AG20443 (cell line): ENCODE results near the gene LRFN4.

Experiments used
- DNase-seq: peaks from one replicate; pipeline ENCODE4 v3.0.0; 2012; ENCODE audit warnings: low spot score, mixed read lengths

The LRFN4 gene

DNA sequence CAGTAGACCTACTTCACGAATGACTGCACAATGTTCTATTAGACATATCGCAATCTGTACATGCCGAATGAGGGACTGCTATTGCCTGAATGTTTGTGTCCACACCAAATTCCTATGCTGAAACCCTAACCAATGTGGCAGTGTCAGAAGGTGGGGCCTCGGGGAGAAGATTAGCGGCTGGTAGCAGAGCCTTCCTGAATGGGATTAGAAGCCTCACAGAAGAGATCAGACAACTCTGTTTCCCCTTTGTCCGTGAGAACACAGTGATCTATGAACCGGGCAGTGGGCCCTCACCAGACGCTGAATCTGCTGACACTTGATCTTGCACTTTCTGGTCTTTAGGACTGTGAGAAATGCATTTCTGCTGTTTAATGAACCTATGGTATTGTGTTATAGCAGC, 33.1 kb downstream of the LRFN4 start:
- no peak for DNase-seq

DNA sequence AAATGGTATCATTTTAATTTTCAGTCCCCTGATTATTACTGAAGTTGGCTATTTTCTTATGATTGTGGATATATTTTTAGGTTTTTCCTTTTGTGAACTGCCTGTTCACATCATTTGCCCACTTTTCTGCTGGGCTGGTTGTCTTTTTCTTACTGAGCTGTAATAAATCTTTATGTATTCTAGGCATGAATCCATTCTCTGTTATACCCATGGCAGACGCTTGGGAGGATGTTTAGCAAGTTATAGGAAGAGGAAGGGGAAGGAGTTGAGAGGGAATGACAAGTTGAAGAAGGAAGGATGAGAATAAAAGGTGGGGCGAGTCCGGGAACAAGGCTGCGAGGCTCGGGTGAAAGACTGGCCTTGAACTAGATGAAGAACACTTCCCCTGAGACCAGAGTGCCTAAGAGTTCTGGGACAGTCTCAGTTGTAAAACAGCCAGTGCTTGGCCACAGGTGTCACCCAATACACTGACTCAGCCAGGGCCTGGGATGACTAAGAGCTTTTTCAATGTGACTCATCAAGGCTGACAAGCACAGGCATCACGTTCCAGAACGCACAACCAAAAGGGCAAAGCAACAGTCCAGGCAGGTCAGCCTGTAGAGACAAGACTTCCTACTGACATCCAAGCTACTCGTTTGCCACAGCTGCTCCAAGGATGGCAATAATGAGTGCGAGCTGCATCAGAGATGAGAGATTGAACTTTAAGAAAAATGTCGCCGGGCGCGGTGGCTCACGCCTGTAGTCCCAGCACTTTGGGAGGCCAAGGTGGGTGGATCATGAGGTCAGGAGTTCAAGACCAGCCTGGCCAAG, 35.2 kb downstream of the LRFN4 start:
- DNase-seq = peak; percentile 92

GRCh38 chr11:66892911-66893310, 36.0 kb downstream of the LRFN4 start:
- no peak for DNase-seq

DNA sequence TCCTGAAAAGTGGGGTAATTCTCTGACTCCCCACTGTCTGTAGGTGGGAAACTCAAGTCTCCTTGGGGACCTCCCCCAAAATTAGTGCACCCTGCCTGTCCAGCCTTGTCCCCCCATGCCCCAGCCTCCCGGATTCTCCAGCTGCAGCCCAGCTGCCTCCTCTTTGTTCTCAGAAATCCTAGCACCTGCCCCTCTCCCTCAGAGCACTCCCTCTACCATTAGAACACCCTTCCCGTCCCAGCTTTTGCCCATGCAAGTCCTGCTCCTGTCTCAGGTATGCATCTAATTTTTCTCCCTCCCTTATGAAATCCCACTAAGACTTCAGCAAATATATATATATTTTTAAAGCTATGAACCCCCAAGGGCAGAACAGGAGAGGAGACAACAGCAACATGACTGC, 37.3 kb downstream of the LRFN4 start:
- DNase-seq = no peak

DNA sequence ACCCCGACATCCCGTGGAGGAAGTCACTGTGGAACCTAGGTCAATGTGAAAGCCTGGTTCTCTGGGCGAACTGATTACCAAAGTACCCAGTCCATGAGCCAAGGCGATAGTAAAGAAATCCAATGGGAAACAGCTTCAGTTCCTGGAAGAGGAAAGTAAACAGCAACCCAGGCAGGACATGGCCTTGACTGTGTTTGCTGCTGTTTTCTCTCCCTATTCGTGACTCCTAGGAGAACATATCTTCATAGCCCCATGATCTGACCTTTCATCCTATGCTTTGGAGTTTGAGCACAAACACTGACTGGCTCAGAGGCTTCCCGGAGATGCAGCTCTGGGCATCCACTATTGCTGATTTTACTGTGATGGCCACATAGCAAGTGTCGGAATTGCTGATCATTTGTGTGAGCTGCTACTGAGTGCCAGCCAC, 45.1 kb downstream of the LRFN4 start:
- DNase-seq = no peak

DNA sequence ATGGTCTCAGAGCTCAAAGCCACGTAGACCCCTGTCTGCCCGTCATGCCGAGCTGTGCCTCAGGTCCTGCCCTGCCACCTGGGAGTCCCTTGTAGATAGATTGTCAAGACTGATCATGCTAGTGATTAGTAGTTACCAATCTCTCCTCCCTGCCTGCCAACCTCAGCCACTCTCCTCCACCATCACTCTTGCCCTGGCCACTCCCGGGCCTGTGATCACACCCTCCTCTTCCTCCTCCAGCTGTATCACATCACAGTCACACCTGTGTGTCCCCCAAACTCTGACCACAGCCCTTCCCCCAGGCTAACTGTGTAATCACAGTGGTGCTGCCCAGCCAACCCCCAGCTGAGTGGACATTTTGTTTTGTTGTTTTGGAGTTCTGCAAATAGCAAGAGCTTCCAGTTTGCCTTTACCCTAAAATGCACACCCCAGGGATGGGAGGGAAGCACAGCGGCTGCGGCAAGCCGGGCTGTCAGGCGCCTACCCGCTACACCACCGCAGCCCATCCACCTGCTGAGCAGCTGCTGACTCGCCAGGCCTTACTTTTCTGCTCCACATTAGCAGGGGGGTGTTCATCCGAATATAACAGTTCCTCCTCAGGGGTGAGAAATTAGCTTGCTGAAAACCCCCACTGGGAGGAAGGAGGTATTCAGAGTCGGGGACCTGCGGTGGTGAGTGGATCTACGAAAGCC, 45.8 kb downstream of the LRFN4 start:
- DNase-seq = no peak

DNA sequence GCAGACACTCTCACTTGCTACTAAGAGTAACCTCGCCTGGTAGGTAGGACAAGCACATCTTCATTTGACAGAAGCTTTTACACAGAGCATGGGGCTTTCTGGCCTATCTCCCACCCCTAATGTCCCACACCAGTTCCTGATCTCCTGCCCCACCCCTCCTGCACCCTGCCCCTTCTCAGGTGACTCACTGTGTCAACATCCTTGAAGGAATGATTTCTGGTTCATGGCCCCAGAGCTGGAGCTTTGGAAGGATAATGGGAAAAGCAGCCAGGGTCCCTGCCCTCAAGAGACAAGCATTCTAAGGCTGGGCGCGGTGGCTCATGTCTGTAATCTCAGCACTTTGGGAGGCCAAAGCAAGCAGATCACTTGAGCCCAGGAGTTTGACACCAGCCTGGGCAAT, 47.2 kb downstream of the LRFN4 start:
- no peak for DNase-seq

DNA sequence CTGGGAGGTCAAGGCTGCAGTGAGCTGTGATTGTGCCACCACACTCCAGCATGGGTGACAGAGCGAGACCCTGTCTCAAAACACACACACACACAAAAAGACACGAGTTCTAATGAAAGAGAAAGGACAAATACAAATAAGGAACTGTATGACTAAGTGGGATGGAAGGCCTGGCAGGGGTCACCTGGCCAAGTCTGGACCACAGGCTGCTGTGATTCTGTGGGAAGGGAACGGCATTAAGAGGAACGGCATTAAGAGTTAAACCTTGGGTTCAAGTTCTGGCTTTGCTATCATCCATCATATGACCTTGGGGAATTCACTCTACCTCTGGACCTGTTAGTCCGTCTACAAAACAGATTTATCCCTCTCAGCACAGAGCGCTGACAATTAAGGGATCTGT, 47.7 kb downstream of the LRFN4 start:
- DNase-seq = no peak

GRCh38 chr11:66904981-66905521, 48.2 kb downstream of the LRFN4 start:
- no peak for DNase-seq

GRCh38 chr11:66905631-66906030, 48.8 kb downstream of the LRFN4 start:
- DNase-seq = no peak

DNA sequence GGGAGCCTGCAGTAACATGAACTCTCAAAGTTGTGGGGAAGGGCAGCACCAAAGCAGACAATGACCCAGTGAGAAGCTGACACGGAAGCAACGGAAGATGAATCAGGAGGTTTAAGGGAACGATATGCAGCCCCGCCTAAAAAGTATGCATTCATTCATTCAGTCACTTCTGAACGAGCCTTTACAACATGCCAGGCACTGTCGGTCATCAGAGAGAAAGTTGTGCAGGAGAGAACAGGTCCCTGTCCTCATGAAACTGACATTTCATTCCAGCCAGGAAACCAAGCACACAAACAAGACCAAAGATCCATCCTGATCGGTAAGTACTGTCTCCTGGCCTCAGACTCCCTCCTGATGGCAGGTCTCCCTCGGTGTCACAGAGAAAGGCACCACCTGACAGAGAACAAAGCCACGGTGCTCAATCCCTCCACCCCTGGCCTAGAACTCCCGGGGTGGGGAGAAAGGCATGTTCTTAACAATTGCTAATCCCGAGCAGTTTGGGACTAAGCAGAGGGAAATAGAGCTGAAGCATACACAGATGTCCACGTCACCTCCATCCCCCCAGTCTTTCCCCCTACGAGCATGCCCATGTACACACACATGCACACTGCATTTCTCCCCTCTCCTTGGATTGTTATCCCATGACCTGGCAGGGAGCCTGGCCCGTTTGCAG, 49.3 kb downstream of the LRFN4 start:
- DNase-seq = peak; percentile 27

- no peak for DNase-seq
Observed at GRCh38 chr11:66907751-66908630, 51.1 kb downstream of the LRFN4 start.

DNA sequence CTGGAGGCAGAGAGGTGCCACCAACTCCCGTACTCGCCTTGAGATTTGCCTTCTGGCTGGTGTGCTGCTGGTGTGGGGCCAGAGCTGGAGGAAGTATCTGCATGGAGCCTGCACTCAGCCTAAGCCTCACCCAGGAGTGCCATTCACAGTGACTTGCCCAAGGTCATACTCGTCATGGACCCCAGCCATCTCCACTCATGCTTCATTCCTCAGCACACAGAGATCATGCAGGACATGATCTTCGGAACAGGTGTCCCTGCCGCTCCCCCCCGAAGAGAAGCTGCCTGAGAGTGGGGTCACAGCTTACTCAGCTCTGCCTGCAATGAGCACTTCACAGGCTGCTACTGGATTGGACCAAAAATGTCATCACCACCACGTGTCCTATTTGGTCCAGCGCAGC, 52.3 kb downstream of the LRFN4 start:
- DNase-seq = no peak

DNA sequence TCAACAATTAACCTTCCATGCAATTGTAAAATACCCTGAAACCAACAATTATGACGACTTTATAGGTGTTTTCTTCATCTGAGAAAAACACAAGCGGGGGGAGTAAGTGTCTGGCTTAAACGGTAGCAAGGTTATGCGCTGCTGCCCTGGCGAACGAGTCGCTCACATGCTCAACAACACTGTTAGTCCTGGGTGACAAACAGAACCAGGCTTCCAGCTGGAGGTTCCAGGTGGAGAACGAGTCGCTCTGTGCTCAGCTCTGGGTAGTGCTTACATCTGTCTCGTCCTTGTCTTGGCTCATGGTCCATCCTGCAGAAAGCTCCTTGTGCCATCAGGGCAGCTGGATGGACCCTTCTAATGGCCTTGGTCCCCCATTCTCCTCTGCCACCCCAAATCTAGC, 53.2 kb downstream of the LRFN4 start:
- peak; percentile 3 for DNase-seq
